HL-60/S4 treated with retinoic acid at 250 ng/mL for 4 days and 3 days (cell line): ENCODE measurements around the gene NPFFR2.
"Not testable (repeated sequence)": the region's sequence is repeated elsewhere in the genome, so short reads cannot be mapped to it uniquely, and the experiment has no call there.

ENCODE experiments used
- in situ Hi-C: fragments of 300-500 bp; cut with MboI; formaldehyde crosslinking; loops from 2 replicates; pipeline ENCODE4 v1.7.0; 2022; ENCODE audit warnings: low sequenced_read_pairs

NPFFR2 gene

DNA sequence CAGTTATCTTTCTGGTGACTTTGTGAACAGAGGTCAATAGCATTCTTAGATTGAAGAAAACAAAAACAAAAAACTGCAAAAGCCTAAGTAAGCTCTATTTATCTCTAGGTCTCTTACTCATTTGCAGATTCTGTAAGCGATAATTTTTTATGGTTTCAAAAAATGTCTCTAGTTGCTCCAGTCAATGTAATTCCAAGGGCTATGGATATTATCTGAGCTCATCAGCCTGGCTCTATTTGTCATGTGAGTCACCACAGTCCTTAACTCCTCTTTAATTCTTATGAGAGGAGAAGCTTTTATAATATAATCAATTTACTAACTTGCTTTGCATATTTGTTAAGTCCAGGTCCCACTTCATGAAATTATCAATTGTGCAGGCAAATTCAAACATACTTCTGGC is 79.1 kb downstream of the NPFFR2 start:
- in situ Hi-C loops, result no loop called here

DNA sequence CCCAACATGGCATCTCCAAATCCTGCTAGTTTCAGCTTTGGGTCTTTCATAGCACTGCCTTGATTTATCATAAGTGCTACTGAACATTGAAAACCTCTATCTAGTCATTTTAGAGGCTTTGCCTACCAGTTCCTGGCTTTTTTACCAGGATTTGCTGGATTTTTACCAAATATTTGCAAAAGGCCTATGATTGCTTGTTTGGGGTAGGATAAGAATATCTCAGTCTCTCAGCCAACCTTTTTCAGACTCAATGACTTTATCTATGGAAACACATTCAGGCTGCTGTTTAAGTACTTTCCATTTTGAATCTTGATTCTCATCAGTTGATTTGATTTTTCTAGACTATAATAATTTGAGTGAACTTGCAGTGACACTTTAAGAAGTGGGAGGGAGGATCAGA is 80.1 kb downstream of the NPFFR2 start:
- in situ Hi-C loops, result no loop called here

DNA sequence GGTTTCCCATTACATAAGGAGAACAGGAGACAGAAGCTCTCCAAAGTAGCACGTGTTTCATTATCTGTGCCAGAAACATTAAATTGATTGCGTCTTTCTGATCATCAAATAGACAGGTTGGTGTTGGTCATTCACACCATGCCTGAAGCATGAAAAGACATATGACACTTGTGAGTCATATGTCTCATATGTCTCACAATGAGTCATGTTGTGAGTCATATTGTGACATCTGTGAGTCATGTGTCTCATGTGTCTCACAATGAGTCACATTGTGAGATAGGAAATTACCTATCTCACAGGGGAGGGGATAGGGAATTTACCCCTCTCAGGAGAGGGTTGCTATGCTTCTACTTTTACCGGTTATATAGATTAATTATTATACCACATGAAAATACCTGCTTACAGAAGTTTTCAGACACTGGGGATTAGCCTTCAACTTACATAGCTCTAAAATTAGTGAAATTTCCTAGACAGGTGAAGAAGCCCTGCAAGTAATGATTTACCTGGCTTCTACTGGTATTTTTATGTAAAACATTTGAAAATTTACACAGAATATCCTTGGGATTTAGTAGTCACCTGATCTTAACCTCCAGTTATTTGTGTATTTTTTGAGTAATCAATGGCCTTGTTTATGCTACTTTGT is 80.8 kb downstream of the NPFFR2 start:
- in situ Hi-C loops, result no loop called here

DNA sequence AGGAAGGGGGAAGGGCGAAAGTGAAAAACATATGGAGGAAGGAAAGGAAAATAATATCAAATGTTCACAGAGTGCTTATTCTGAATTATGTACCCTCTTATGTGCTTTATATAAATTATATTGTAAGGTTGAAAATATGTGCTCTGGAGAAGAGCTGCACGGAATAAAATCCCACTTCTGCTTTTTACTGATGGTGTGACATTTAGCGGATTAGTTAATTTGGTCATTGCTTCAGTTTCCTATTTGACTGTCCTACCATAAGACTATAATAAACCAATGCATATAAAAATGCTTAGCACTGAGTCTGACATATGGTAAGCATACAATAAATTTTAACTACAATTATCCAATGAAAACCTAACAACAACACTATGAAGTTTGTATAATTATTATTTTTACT is 86.2 kb downstream of the NPFFR2 start:
- in situ Hi-C loops, result no loop called here

GRCh38 chr4:72119946-72120345 is 88.1 kb downstream of the NPFFR2 start:
- in situ Hi-C loops, result no loop called here

DNA sequence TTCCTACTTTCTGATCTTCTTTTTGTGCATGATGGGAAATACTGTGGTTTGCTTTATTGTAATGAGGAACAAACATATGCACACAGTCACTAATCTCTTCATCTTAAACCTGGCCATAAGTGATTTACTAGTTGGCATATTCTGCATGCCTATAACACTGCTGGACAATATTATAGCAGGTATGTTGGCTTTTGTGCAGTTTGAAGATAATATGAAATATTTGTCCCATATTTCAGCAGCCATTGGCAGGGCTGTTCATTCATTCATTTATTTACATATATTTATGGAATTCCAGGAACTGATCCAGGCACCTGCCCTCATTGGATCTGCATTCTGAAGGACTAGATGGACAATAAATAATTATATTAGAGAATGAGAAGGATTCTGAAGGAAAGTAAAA is 96.9 kb downstream of the NPFFR2 start:
- in situ Hi-C loops, result no loop called here

- in situ Hi-C loops, result no loop called here
These were observed 104.6 kb downstream of the NPFFR2 start for GRCh38 chr4:72136429-72136828.

- in situ Hi-C loops, result not testable (repeated sequence)
These were observed 108.2 kb downstream of the NPFFR2 start for GRCh38 chr4:72139997-72140396.

DNA sequence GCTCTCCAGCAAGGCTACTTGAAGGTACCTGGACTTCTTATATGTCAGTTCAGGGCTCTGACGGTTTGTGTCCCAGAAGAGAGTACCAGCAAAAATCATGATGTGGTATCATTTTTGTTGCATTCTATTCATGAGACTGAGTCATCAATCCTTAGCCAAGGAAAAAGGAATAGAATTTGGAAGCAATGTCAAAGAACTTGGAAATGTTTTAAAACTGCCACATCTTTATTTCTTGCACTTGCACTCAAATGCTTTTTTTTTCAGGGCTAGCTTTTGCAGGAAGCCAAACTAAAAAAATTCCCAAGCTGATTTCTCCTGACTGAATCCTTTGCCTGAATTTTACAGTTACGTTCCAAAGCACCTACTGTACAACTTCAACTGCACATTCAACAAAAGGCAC is 112.4 kb downstream of the NPFFR2 start:
- in situ Hi-C loops, result no loop called here

GRCh38 chr4:72152731-72153130 is 120.9 kb downstream of the NPFFR2 start:
- in situ Hi-C loops, result no loop called here

GRCh38 chr4:72153634-72154033 is 121.8 kb downstream of the NPFFR2 start:
- in situ Hi-C loops, result not testable (repeated sequence)

GRCh38 chr4:72169285-72169684 is 137.5 kb downstream of the NPFFR2 start:
- in situ Hi-C loops, result not testable (repeated sequence)

DNA sequence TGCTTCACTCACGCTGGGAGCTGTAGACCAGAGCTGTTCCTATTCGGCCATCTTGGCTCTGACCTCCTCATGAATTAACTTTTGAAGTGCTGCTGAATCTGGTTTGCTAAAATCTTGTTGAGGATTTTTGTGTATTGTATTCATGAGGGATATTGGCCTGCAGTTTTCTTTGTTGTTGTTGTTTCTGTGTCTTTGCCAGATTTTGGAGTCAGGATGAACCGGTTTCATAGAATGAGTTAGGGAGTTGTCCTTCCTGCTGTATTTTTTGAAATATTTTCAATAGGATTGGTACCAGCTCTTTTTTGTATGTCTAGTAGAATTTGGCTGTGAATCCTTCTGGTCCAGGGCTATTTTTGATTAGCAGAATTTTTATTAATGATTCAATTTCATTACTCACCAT is 138.1 kb downstream of the NPFFR2 start:
- in situ Hi-C loops, result no loop called here

DNA sequence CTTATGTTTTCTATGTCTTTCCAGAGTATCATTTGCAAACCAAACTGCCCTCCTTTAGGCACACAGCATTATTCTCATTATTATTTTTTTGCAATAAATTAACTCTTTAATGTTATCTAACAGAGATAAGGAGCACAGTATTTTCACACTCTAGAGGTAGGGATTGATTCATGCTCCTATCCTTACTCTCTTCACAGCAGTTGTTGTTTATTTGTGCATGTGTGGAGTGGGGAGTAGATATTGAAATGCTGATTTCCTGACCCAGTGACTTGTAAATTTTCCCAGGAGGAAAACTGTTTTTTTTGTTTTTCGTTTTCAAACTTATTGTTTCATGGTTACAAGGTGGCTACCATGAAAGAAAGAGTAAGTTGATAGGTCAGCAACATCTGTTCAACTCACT is 140.0 kb downstream of the NPFFR2 start:
- in situ Hi-C loops, result no loop called here

GRCh38 chr4:72179342-72179741 is 147.5 kb downstream of the NPFFR2 start:
- in situ Hi-C loops, result no loop called here

DNA sequence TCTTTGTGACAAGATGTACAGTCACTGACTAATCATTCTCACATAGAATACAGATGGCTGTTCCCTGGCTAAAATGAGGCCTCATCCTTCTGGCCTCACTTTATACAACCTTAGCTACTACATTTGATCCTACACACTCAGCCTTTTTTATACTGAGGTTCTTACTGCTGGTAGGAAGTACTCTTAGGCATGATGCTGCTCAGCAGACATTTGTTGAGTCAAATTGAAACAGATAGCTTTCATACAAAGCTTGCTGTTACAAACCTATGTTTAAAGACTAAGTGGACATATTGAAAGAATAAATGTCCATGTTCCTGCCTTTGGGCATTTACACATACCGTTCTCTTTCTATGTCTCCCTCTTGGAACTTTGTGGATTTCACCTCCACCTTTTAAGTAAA is 154.9 kb downstream of the NPFFR2 start:
- in situ Hi-C loops, result no loop called here

DNA sequence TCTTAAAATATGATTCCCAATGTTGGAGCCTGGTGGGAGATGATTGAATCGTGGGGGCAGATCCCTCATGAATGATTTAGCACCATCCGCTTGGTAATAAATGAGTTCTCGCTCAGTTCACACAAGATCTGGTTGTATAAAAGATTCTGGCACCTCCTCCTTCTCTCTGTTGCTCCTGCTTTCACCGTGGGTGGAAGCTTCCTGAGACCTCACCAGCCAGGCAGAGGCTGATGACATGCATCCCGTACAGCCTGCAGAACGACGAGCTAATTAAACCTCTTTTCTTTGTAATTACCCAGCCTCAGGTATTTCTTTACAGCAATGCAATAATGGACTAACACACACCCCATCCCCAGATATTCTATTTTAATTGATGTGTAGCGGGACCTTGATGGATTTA is 162.2 kb downstream of the NPFFR2 start:
- in situ Hi-C loops, result no loop called here

DNA sequence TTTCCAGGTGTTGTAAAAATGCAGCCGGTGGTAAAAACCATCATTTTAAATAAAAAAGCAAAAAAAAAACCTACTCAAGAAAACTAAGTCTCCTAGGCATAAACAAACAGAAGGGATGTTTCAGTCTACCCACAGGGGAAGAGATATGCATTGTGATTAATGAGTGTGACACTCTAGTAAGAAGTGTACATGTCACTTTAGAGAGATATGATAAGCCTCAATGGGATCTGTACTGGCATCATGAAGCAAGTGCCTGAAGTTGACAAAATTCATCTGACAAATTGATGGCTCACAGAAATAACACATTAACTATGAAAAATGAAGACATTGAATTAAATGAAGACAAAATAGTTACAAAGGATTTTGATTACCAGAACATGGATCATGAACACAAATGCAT is 162.7 kb downstream of the NPFFR2 start:
- in situ Hi-C loops, result no loop called here
